Epithelial cell of proximal tubule (primary cell): ENCODE data around the gene PRCC. TPM values are rescaled to one million over a fixed set of nuclear protein-coding genes. Genes with fewer than 3 reads are reported as not detected.

Experiments used
- DNase-seq: peaks from one replicate; pipeline ENCODE4 v3.0.0-alpha.2; 2011; ENCODE audit warnings: low read depth
- H3K4me3 ChIP-seq: 2 replicates; pipeline ENCODE4 v1.5.1; 2011; ENCODE audit warnings: low read depth, mild to moderate bottlenecking, low read length
- CTCF ChIP-seq: conservative IDR thresholded peaks from 2 replicates; pipeline ENCODE4 v1.5.1; 2012; ENCODE audit warnings: low read depth, mild to moderate bottlenecking, low read length
- total RNA-seq: library from RNA; depleted of rRNA; stranded (reverse); fragments of >200 nt; gene quantifications from 2 replicates; pipeline ENCODE4 v1.2.3, GENCODE V29; 2015

The PRCC gene
- total RNA-seq, 1 donor from 2014 or later = 49.5 TPM

- no peak for DNase-seq
- H3K4me3 ChIP-seq = no peak overlapping the region
- no peak for TF ChIP-seq CTCF
These were observed 22.4 kb downstream of the PRCC start for GRCh38 chr1:156789621-156790318.

- H3K4me3 ChIP-seq = no peak overlapping the region
- DNase-seq = no peak
- no peak for TF ChIP-seq CTCF
These were observed 27.4 kb downstream of the PRCC start for GRCh38 chr1:156794506-156795373.

- H3K4me3 ChIP-seq = no peak overlapping the region
- DNase-seq = no peak
- TF ChIP-seq CTCF = no peak
These were observed 28.0 kb downstream of the PRCC start for GRCh38 chr1:156795374-156795733.

- TF ChIP-seq CTCF = no peak
- DNase-seq = no peak
- no peak overlapping the region for H3K4me3 ChIP-seq
These were observed 28.5 kb downstream of the PRCC start for GRCh38 chr1:156795787-156796186.

GRCh38 chr1:156796340-156797097, 29.2 kb downstream of the PRCC start:
- no peak for TF ChIP-seq CTCF
- no peak for DNase-seq
- H3K4me3 ChIP-seq = no peak overlapping the region

- H3K4me3 ChIP-seq = no peak overlapping the region
- peak; percentile 84 for TF ChIP-seq CTCF
- no peak for DNase-seq
These were observed 30.0 kb downstream of the PRCC start for GRCh38 chr1:156797212-156797871.
